Lung (tissue), 12 donors: ENCODE results near the gene DGKD. TPM values are rescaled to one million over a fixed set of nuclear protein-coding genes. Genes with fewer than 3 reads are reported as not detected.

Source experiments
- ATAC-seq: fragments of 200-7000 bp; cut with Tn5 transposase; one replicate; pipeline ENCODE4 v1.9.1; 2020; ENCODE audit warnings: moderate number of reproducible peaks; ENCODE audit not compliant: insufficient read depth, low FRiP score
- DNase-seq, 3 donors: peaks; one replicate each; pipeline ENCODE4 v3.0.0-alpha.2; 2013 to 2017
- H3K27ac ChIP-seq, 2 donors: one replicate each; pipeline ENCODE4 v1.5.1; 2013; ENCODE audit warnings: mild to moderate bottlenecking in 2 of 2, moderate library complexity in 2 of 2, control low read depth in 1 of 2, inconsistent platforms in 1 of 2, low read depth in 1 of 2, low read length in 1 of 2
- H3K27me3 ChIP-seq, 3 donors: one replicate each; pipeline ENCODE4 v1.5.1; 2013; ENCODE audit warnings: low read length in 2 of 3; ENCODE audit not compliant: control insufficient read depth in 3 of 3, insufficient read depth in 3 of 3
- H3K36me3 ChIP-seq, 4 donors: one replicate each; pipeline ENCODE4 v1.5.1; 2013; ENCODE audit warnings: low read length in 4 of 4, mild to moderate bottlenecking in 1 of 4, moderate library complexity in 1 of 4; ENCODE audit not compliant: control insufficient read depth in 4 of 4, insufficient read depth in 4 of 4
- H3K4me1 ChIP-seq, 5 donors: one replicate each; pipeline ENCODE4 v1.5.1; 2013; ENCODE audit warnings: low read length in 5 of 5, mild to moderate bottlenecking in 2 of 5, moderate library complexity in 1 of 5; ENCODE audit not compliant: control insufficient read depth in 5 of 5, insufficient read depth in 5 of 5
- H3K4me3 ChIP-seq: one replicate; pipeline ENCODE4 v1.5.1; 2013; ENCODE audit warnings: mild to moderate bottlenecking, control low read depth, moderate library complexity
- H3K9ac ChIP-seq, 2 donors: one replicate each; pipeline ENCODE4 v1.5.1; 2013; ENCODE audit warnings: low read length in 2 of 2, control low read depth in 1 of 2; ENCODE audit not compliant: insufficient read depth in 1 of 2
- H3K9me3 ChIP-seq, 4 donors: one replicate each; pipeline ENCODE4 v1.5.1; 2013; ENCODE audit warnings: low read length in 3 of 4, mild to moderate bottlenecking in 1 of 4, moderate library complexity in 1 of 4; ENCODE audit not compliant: control insufficient read depth in 4 of 4, insufficient read depth in 3 of 4
- WGBS, 2 donors: extraction: QIAGEN DNeasy Blood & Tissue Kit; methylation state at CpG; one replicate each; pipeline ENCODE4 v1.1.7; 2013; 5-methylcytosine and 5-hydroxymethylcytosine counted together
- polyA plus RNA-seq, 2 donors: library from polyadenylated mRNA; stranded (reverse); fragments of 200-250 nt; gene quantifications; one replicate each; pipeline ENCODE4 v1.2.1, GENCODE V29; 2013
- total RNA-seq, 2 donors: library from RNA; depleted of rRNA in 1 of 2; stranded (reverse); fragments of >200 nt in 1 of 2; gene quantifications; one replicate each; pipeline ENCODE4 v1.2.1, GENCODE V29; 2014 to 2021
- TF ChIP-seq, protein P1 (sequence below): IDR thresholded peaks from 2 replicates; pipeline ENCODE4 v1.5.1; 2012; ENCODE audit warnings: mild to moderate bottlenecking; ENCODE audit errors: control extremely low read depth, extremely low read depth
- donor health status: control.
- donor health status: control.
- donor health status: Bipolar disorder and iron deficiency.
- donor health status: healthy.
- donor health status: DM: yes; HTN: yes; CAD: no.

The DGKD gene
- total and polyA plus RNA-seq, 4 donors = 30.3 to 77.4 (median 44.0) TPM

DNA sequence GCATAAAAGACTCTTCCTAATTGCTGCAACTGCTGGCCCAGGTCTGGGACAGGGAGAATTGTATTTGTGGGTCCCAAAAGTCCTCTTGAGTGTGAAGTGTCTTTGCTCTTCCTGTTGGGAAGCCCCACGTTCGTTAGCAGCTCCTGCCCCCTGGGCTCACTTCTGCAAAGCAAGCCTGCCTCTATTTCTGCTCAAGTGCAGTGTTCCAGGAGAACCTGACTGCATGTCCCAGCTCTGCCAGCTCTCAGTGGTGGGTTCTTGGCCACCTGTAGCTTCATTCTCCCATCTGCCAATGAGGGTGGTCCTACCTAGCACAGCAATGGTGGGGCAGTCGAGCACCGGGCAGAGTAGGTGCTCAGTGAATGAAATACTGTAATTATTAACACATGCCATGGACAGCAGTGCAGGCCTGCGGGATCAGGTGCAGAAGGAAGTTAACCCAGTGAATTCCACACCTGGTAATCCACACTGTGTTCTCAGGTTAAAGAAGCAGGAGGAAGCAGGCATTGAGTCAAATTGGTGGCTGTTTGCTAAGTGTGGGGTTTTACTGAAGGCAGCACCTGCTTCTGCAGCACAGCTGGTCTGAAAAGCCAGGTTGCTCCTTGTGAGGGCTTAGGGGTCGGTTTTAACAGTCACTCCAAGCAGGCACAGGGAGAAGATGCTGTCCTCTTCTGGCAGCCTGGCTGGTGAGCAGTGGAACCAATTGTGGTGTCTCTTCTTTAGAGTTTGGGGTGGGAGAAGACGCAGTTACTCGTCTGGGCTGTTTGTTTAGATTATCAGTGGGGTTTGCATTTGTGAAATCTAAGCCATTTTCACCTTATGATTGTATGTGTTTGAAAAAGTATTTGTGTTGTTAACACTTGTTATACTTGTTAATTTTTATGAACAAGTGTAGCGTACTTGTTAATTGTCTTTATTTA, 54.3 kb downstream of the DGKD start:
- Histone ChIP-seq H3K9ac (no peak overlapping the region), H3K4me3 (no peak overlapping the region)

GRCh38 chr2:233409286-233409991, 55.1 kb downstream of the DGKD start:
- H3K4me1 ChIP-seq = peaks cover 0 to 15% (median 7%) of the 10 kb centered on the region in 5 donors
- H3K27ac ChIP-seq = peak overlapping the region in 1 of 2 donors; percentile 41
- no peaks in the 10 kb centered on the region for H3K27me3 ChIP-seq
- 17 to 22% methylated on average over 6 of the region's 6 CpGs for WGBS, 2 donors
- H3K4me3 ChIP-seq = no peak overlapping the region
- ATAC-seq (peak; percentile 45), DNase-seq (no peak)
- peaks cover 0 to 2% (median under 1%) of the 10 kb centered on the region in 4 donors for H3K36me3 ChIP-seq
- no peak overlapping the region for H3K9ac ChIP-seq
- TF ChIP-seq, protein P1, sequence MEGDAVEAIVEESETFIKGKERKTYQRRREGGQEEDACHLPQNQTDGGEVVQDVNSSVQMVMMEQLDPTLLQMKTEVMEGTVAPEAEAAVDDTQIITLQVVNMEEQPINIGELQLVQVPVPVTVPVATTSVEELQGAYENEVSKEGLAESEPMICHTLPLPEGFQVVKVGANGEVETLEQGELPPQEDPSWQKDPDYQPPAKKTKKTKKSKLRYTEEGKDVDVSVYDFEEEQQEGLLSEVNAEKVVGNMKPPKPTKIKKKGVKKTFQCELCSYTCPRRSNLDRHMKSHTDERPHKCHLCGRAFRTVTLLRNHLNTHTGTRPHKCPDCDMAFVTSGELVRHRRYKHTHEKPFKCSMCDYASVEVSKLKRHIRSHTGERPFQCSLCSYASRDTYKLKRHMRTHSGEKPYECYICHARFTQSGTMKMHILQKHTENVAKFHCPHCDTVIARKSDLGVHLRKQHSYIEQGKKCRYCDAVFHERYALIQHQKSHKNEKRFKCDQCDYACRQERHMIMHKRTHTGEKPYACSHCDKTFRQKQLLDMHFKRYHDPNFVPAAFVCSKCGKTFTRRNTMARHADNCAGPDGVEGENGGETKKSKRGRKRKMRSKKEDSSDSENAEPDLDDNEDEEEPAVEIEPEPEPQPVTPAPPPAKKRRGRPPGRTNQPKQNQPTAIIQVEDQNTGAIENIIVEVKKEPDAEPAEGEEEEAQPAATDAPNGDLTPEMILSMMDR = no peak
- peaks cover 0 to 6% (median 1%) of the 10 kb centered on the region in 4 donors for H3K9me3 ChIP-seq

More for the DNA sequence above, 54.3 kb downstream of the DGKD start:
- 65 to 66% methylated on average over 9 of the region's 9 CpGs for WGBS, 2 donors
- TF ChIP-seq, protein P1 = no peak
- H3K9me3 ChIP-seq = peaks cover 0 to 6% (median 1%) of the 10 kb centered on the region in 4 donors
- H3K4me1 ChIP-seq = peaks cover 0 to 10% (median 7%) of the 10 kb centered on the region in 5 donors
- DNase-seq (no peak), ATAC-seq (no peak)
- peaks cover 0 to 2% (median under 1%) of the 10 kb centered on the region in 4 donors for H3K36me3 ChIP-seq
- no peaks in the 10 kb centered on the region for H3K27me3 ChIP-seq
- no peak overlapping the region for H3K27ac ChIP-seq

- peaks cover 0 to 6% (median 1%) of the 10 kb centered on the region in 4 donors for H3K9me3 ChIP-seq
- no peak overlapping the region for H3K9ac ChIP-seq
- ATAC-seq = no peak
- H3K27ac ChIP-seq = peak overlapping the region in 1 of 2 donors; percentile 41
- no peaks in the 10 kb centered on the region for H3K27me3 ChIP-seq
- DNase-seq = no peak
- H3K36me3 ChIP-seq = no peaks in the 10 kb centered on the region
- peaks cover 0 to 15% (median 7%) of the 10 kb centered on the region in 5 donors for H3K4me1 ChIP-seq
- 80 to 100% methylated on average over 5 of the region's 5 CpGs for WGBS, 2 donors
- TF ChIP-seq, protein P1 = no peak
- no peak overlapping the region for H3K4me3 ChIP-seq
These were observed 56.0 kb downstream of the DGKD start for GRCh38 chr2:233410196-233410760.
